Measurements from ENCODE around the gene BCL2L1.

The BCL2L1 gene

DNA sequence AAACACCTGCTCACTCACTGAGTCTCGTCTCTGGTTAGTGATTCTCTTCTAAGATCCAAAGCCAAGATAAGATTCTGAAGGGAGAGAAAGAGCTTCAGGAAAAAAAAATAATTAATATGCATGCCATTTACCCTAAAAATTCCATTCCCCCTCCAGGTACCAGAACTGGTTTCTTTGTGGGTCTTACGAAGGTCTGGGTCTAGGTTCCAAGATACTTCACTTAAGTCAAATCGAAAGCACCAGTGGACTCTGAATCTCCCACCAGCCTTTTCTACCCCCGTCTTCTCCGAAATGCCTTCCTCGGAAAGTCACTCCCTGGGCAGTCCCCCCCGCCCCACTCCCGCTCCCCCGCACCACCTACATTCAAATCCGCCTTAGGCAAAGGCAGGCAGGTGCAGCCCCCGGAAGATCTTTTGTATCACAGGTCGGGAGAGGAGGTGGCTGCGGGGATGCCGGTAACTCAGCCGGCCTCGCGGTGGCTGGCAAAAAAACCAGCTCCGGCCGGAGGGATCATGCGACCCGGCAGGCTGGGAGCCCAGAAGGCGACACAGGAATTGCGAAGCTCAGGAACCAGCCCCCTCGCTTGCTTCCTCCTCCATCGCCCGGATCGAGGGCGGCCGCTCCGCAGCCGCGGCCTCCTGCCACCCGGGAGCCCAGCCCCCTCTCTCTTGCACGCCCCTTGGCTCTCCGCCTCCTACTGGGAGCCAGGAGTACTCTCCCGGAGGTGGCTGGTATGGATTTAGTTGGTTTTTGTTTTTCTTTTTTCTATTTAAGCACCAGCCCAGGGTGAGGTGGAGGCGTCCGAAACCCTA lies at the start of gene BCL2L1:
BCL2L1 (minus strand) TSS at position 612 of the 812 bp plus-strand sequence. CDS start 650 bp downstream, outside the sequence.
- Histone ChIP-seq H3K9me3 (no peaks in the 10 kb centered on the region), H3K36me3 (peaks cover 0 to 6% (median 5%) of the 10 kb centered on the region in 3 donors), H3K27me3 (no peaks in the 10 kb centered on the region), H3K27ac (peak within 1 kb of the TSS; percentile 97 to 99), H3K4me1 (peaks cover 0 to 34% (median 28%) of the 10 kb centered on the region in 4 donors), H3K4me3 (peak within 1 kb of the TSS; percentile 76)
- TF ChIP-seq, protein P1, sequence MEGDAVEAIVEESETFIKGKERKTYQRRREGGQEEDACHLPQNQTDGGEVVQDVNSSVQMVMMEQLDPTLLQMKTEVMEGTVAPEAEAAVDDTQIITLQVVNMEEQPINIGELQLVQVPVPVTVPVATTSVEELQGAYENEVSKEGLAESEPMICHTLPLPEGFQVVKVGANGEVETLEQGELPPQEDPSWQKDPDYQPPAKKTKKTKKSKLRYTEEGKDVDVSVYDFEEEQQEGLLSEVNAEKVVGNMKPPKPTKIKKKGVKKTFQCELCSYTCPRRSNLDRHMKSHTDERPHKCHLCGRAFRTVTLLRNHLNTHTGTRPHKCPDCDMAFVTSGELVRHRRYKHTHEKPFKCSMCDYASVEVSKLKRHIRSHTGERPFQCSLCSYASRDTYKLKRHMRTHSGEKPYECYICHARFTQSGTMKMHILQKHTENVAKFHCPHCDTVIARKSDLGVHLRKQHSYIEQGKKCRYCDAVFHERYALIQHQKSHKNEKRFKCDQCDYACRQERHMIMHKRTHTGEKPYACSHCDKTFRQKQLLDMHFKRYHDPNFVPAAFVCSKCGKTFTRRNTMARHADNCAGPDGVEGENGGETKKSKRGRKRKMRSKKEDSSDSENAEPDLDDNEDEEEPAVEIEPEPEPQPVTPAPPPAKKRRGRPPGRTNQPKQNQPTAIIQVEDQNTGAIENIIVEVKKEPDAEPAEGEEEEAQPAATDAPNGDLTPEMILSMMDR (IDR thresholded peaks at IDR 0.05): peak; percentile 82 to 87
- intact Hi-C loops (cut with DNase I; ENCODE audit: low total_unique reads): loop anchor here (2.0 to 10.0 kb wide), 3 partner anchors 62 to 232 kb away; partner anchors contain the start of gene PDRG1
- DNase-seq: peak; percentile 91 to 94

DNA sequence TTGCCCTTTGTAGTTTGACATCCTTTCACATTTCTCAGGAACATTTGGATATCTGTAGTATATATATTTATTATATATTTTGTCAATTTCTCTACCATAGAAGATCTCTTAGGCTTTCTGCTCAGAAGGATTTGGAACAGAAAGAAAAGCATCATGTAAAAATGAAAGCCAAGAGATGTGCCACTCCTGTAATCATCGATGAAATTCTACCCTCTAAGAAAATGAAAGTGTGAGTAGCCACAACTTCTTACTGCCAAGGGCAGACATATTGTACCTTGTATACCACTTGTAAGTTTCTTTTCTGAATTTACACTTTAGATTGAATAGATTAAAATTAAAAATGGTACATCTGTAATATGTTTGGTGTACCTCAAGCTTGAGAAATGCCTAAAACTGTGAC lies 47.6 kb upstream of the BCL2L1 start:
- H3K4me3 ChIP-seq: peak overlapping the region in 1 of 2 donors; percentile 7
- H3K27ac ChIP-seq: peak overlapping the region; percentile 25 to 50
- H3K27me3 ChIP-seq: no peaks in the 10 kb centered on the region
- intact Hi-C loops (cut with DNase I; ENCODE audit: low total_unique reads): no loop called here
- no peak for DNase-seq
- TF ChIP-seq, protein P1 (IDR thresholded peaks at IDR 0.05): no peak
- H3K36me3 ChIP-seq: no peaks in the 10 kb centered on the region
- H3K4me1 ChIP-seq: peaks cover 0 to 5% (median 0%) of the 10 kb centered on the region in 4 donors
- no peaks in the 10 kb centered on the region for H3K9me3 ChIP-seq

DNA sequence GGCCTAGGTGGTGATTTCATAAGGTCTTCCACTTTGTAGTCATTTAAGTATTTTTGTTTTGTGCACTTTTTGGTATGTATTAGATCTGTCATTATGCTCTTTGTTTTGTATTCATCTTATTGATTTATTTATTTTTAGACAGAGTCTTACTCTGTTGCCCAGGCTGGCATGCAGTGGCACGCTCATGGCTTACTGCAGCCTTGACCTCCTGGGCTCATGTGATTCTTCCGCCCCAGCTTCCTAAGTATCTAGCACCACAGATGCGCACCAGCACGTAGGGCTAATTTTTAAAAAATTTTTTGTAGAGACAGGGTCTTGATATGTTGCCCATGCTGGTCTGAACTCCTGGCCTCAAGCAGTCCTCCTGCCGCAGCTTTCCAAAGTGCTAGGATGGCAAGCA lies 47.0 kb upstream of the BCL2L1 start:
- Histone ChIP-seq H3K4me1 (peaks cover 0 to 9% (median 0%) of the 10 kb centered on the region in 4 donors), H3K27me3 (no peaks in the 10 kb centered on the region), H3K36me3 (no peaks in the 10 kb centered on the region), H3K27ac (peak overlapping the region; percentile 25 to 50), H3K4me3 (peak overlapping the region in 1 of 2 donors; percentile 7), H3K9me3 (no peaks in the 10 kb centered on the region)
- TF ChIP-seq, protein P1 (IDR thresholded peaks at IDR 0.05): no peak
- no peak for DNase-seq
- intact Hi-C loops (cut with DNase I; ENCODE audit: low total_unique reads): no loop called here

DNA sequence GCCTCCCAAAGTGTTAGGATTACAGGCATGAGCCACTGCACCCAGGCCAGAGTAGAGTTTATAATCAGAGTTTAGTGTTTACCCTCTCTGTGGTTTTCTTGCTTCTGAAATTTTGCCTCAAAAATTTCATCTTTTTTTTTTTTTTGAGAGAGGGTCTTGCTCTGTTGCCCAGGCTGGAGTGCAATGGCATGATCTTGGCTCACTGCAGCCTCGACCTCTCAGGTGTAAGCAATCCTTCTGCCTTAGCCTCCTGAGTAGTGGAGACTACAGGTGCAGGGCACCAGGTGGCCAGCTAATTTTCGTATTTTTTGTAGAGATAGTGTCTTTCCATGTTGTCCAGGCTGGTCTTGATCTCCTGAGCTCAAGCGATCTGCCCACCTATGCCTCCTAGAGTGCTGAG lies 45.1 kb upstream of the BCL2L1 start:
- DNase-seq: no peak
- H3K27ac ChIP-seq: no peak overlapping the region
- H3K27me3 ChIP-seq: no peaks in the 10 kb centered on the region
- no peak overlapping the region for H3K4me3 ChIP-seq
- H3K9me3 ChIP-seq: no peaks in the 10 kb centered on the region
- H3K4me1 ChIP-seq: peaks cover 0 to 10% (median 0%) of the 10 kb centered on the region in 4 donors
- H3K36me3 ChIP-seq: no peaks in the 10 kb centered on the region
- intact Hi-C loops (cut with DNase I; ENCODE audit: low total_unique reads): no loop called here
- TF ChIP-seq, protein P1 (IDR thresholded peaks at IDR 0.05): no peak

DNA sequence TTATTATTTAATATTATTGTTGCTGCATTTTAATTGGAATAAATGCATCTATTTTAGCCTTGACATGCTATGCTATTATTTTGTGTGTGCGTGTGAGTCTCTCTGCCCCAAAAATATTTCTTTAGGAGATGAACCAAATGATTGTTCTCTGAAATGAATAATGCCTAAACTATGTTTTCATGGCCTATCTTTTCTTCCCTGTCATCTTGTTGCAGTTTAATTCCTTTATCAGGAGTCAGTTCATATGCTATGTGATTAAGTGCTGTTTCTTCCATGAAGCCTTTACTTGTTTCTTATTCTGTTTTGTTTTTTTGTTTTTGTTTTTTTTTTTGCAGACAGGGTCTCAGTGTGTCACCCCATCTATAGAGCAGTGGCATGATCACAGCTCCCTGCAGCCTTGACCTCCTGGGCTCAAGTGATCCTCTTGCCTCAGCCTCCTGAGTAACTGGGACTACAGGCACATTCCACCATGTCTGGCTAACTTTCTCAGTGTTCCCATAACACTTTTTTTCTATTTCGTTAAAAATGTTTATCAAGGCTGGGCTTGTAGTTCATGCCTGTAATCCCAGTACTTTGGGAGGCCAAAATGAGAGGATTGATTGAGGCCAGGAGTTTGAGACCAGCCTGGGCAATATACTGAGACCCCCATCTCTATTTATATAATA lies 42.1 kb upstream of the BCL2L1 start:
- Histone ChIP-seq H3K4me1 (peaks cover 0 to 7% (median 0%) of the 10 kb centered on the region in 4 donors), H3K27ac (no peak overlapping the region), H3K9me3 (no peaks in the 10 kb centered on the region), H3K27me3 (no peaks in the 10 kb centered on the region), H3K4me3 (no peak overlapping the region), H3K36me3 (no peaks in the 10 kb centered on the region)
- intact Hi-C loops (cut with DNase I; ENCODE audit: low total_unique reads): no loop called here
- DNase-seq: no peak
- TF ChIP-seq, protein P1 (IDR thresholded peaks at IDR 0.05): no peak
